ENCODE measurements around the gene VAX1.
"Not testable (repeated sequence)": the region's sequence is repeated elsewhere in the genome, so short reads cannot be mapped to it uniquely, and the experiment has no call there.

VAX1 gene, protein sequence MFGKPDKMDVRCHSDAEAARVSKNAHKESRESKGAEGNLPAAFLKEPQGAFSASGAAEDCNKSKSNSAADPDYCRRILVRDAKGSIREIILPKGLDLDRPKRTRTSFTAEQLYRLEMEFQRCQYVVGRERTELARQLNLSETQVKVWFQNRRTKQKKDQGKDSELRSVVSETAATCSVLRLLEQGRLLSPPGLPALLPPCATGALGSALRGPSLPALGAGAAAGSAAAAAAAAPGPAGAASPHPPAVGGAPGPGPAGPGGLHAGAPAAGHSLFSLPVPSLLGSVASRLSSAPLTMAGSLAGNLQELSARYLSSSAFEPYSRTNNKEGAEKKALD

DNA sequence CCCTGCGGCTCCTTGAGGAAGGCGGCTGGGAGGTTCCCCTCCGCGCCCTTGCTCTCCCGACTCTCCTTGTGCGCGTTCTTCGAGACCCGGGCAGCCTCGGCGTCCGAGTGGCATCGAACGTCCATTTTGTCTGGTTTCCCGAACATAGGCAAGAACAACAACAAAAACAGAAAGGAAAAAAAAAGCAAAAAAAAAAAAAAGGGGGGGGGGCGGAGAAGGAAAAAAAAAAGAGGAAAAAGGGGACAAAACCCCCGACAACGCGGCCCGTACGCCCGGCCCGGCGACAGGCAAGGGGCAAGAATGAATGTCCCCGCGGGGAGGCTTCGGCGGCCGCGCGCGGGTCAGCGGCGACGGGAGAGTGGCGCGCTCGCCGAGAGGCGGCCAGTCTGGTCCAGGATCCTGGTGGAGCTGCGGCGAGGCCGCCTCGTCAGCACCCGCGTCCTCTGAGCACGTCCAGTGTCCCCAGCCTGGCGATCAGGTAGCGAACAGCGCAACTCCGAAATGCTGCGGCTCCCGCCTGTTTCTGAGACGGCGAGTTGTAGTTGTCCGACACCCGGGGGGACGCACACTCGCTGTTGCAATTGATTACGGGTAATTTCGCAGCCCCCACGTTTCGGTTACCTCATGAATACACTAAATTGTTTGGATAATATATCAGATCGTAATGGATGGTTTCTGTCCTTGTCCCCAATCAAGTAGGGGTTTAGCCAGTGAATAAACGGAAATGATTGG lies at the start of gene VAX1:
Gene VAX1, minus strand, starts transcription at position 360 of the 732 bp plus-strand sequence. Its CDS starts 214 bp downstream, at position 146.
- DNase-seq = no peak

DNA sequence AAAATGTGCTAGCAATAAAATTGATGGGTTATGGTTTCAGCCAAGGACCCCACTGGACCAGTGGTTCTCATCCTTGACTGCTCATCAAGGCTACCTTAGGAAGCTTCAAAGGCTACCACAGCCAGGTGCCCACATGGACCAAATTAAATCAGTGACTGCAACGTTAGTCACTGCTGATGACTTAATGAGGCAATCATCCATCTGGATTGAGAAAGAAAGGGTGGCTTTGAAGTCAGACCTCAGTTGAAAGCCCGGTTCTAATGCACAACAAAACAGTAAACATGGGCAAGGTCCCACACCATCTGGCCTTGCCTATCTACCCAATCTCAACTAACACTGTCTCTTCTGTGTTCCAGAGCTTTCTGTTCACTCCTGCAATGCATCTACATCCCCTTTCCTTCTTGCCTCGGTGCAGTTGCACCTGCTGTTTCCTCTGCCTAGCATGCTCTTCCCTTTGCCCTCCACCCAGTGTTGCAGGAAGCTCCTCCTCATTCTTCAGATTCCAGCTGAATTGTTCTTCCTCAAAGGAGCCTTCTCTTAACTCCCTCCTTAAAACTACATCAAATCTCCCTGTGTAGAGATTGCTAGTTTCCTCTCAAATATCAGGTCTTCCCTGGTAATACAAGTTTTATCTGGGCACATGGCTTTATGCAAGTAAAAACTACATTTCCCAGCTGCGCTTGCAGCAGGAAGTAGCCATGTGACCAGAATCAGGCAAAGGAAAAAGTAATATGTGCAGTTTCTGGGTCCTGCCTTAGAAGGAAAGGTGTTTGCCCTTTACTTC lies 49.0 kb upstream of the VAX1 start:
- DNase-seq = no peak

DNA sequence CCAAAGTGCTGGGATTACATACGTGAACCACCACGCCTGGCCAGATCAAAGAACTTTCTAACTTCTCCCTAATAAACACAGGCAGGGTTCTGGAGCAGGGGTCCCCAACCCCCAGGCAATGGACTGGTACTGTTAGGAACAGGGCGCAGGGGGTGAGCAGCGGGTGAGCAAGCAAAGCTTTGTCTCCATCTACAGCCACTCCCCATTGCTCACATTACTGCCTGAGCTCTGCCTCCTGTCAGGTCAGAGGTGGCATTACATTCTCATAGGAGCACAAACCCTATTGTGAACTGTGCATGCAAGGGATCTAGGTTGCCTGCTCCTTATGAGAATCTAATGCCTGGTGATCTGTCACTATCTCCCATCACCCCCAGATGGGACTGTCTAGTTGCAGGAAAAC lies 47.7 kb upstream of the VAX1 start:
- DNase-seq = not testable (repeated sequence)

DNA sequence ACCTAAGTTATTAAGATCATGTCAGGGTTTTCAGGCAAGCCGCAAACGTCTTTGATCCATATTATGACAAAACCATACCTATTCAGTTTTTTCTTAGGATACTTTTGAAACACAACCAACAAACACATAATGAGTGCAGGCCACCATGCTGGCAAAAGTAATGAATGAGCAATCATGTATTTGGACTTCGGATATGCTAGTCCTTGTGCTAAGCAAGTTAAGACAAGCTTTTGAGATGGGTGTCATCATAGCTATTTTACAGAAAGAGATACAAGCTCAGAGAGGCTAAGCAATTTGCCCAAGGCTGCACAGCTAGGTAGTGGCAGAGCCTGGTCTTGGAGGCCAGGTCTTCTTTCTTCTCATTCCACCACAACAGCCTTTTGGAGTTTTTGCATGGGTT lies 46.8 kb upstream of the VAX1 start:
- no peak for DNase-seq

DNA sequence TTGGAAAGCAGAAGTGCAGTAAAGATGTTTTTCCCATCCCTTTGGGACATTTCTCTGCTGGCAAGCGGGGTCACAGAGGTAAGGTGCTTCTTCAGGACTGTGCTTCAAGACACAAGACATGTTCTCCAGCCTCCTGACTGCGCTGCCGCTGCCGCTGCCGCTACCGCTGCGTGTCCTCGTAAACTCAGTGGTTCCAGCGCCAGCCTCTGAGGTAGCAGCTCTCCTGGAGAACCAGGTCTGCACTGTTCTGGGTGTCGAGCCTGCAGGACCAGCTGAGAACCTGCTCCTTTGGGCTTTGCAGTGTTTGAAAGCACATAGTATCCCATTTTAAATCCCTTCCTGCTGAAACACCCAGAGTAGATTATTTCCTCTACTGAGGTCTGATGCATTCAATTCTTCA lies 46.2 kb upstream of the VAX1 start:
- no peak for DNase-seq

DNA sequence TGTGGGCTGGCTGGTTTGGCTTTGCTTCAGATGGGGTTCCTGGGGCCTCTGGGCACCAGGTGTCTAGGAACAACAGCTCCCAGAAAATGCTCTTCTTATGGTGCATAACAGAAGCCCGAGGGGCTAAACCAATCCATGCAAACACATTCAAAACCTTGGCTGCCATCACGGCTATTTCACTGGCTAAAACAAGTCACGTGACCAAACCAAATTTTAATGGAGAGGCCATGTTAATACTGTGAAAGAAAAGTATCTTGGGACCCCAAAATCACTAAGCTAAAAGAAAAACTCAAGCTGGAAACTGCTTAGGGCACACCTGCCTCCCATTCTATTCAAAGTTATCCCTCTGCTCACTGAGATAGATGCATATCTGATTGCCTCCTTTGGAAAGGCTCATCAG lies 40.1 kb upstream of the VAX1 start:
- no peak for DNase-seq

DNA sequence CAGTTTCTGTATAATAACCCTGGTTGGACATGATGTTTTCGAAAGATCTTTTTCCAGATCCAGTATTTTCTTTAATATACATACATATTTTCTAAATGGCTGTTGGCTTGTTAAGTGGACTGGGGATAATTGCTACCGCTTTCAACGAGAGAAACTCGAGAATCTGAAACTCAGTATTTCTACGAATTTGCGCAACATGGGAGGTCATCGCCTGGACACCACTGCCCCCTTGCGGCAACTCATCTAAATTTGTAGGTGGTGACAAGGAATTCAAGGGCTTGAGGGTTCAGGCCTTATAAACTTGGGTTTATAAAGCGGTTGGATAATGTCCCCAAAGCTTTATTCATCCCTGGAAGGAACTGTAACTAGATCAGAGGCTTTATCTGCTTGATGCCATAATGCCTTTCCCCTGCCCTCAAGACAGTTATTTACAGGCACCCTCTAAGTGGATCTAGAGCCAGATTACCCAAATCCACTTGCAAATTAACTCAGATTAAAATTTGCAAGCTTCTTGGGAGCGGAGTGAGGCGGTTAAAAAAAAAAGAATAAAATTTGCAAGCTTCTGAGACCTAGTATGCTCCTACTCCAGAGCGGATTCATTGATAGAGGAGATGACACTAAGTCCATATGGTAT lies 37.9 kb upstream of the VAX1 start:
- peak; percentile 72 for DNase-seq

DNA sequence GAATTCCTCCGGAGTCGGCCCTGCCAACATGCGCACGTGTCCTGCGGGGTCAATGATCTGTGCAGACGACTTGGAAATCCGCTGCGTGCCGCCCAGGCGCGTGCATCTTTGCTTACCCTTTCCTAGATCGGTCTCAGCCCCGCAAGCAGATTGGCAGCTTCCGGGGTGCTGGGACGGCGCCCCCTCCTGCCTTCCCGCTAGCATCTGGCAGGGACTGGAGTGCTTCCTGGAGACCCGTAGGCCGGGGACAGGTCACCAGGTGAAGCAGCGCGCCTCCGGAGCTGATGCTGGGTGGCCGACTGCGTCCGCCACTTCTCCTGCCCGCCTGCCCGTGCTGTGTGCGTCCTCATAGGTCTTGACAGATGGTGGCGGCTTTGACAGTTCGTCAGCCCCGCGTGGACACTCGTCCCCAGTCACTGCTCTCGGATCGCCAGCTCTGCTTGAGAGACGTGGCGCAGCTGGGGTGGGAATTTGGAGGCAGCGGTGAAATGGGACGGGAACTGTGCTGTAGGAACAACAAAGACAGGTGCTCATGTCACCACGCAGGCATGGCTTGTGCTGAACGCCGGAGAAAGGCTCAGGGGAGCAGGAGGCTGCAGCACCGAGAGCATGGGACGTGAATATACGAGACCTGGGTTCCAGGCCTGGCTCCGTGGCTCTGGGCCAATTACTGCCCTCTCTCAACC lies 37.3 kb upstream of the VAX1 start:
- no peak for DNase-seq

DNA sequence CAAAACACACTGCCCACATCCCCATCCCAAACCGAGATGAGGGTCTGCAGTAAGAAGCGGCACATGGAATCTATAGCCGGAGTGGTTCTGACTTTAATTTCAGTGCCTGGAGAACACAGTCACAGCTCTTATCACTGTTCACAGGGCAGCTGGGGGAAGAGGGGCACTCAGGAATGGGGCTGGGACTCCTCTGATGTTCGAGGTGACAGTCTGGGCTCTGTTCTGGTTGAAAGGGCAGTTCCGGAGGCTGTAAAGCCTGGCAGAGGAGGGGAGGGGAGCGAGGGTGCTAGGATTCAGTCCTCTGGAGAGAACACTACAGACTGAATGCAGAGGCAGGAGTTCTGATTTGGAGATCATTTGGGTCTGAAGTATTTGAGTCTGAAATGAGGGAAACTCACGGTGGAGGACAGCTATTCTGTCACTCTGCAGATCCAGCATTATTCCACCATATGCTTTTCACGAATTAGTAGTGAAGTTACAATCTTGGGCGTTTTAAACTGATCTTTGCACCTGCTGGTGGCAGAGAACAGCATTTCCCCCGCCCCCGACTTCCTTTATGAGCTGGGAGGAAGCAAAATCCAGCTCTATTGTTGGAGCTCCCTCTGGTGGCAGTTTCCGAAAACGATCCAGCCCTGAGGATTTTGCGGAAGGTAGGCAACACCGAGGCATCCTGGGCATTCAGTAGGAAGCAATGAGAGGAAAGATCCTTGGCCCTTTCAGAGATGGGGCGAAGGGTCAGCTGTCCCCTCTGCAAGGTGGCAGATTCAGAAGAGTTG lies 36.6 kb upstream of the VAX1 start:
- DNase-seq = peak; percentile 83

DNA sequence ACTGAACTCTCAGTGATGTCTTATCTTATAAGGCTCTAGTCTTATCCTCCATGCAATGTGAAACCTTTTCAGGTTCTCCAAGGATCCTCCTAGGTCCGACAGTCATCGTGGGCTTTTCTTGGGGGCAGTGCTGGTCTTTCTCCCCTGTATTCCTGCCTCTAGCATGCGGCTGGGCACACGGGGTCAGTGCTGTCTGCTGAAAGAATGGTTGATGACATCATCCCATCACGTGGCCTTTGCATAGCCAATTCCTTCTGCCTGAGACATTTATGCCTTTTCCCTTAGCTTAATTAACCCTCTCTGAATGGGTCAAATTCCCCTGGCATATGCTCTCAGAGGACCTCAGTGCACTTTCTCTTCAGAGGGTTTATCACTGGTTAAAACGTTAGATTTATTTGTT lies 32.2 kb upstream of the VAX1 start:
- no peak for DNase-seq

DNA sequence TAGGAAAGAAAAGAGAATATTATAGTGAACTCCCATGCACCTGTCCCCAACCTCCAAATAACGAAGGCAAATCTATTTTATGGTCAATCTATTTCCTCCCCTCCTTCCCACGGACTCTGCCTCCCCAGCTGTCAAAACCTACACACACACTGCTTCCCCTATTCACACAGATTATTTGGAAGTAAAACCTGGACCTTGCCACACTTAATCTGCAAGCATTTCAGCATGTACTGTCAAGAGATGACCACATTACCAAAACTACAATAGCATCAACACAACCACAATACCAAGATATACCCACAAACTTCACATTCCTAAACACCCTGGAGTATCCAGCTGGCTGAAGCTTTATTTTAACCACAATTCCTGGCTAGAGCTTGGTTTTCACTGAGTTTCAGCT lies 31.4 kb upstream of the VAX1 start:
- DNase-seq = no peak

DNA sequence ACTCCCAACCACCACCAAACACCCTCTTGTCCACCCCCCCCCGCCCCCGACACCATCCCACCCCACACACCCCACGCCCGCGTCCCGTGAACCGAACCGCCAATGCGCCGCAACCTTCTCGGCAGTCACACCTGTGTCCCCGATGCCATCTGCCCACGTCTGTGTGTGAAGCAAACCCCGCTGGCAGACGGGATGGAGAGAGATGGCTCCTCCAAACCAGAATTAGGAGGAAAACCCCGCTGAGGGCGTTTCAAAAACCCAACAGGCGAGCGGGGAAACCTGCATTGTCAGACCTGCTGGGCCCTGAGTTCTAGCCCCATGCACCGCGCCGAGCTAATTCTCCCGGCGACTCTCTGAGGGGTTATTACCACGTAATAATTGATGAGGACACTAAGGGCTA lies 30.7 kb upstream of the VAX1 start:
- DNase-seq = no peak

DNA sequence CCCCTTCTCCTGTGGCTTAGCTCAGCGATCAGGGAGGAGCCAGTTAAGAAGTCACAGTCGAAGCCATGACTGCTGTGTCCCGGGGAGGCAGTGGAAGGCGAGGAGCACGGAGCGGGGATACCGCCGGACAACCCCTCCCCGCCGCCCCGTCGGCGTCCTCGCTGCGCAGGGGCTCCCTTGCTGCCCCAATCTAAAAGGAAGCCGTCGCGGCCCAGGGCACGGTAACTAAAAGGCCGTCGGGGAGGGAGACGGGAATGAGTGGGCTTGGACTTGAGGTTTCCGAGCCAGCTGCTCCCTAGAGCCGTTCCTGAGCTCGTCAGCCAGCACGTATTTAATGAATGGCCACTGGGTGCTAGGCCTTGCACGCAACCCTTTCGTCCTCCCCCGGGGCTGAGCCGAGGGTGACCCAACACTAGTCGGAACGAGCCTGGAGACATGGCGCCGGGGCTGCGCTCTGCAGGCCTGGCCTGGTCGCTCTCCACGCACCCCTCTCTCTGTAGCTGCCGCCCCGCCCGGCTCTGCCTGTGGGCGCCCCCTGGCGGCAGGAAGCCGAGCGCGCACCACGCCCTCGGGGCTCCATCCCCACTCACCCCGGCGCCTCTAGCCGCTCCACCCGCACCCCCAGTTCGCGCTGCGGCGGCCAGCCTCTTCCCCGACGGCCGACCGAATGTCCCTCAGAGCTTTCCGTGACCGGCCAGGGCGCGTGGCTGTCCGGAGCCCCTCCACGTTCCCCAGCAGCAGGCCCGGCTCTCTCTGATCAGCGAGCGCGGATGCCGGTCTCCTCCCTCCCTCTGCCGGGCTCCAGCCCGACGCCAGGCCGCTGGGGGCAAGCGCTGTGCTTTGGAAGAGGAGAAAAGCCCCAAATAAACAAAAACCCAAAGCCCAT lies 30.0 kb upstream of the VAX1 start:
- DNase-seq = peak; percentile 68

DNA sequence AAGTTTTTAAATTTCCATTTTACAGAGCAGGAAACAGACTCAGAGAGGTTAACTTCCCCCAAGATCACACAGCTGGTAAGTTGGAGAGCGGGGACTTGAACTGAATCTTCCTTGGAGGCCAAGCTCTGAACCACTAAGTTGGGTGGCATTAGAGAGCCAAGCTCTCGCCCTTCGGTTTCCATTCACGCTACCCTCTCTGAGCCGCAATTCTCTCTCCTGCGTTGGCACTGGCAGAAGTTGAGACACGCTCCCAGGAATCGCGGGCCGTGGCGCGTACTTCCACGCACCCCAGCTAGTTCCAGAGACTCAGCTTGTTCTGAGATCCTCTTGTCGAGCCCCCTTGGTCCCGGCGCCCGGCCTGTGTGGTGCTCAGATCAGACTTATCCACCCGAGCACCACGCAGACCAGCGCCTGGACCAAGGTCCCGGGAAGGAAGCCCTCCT lies 29.3 kb upstream of the VAX1 start:
- no peak for DNase-seq

DNA sequence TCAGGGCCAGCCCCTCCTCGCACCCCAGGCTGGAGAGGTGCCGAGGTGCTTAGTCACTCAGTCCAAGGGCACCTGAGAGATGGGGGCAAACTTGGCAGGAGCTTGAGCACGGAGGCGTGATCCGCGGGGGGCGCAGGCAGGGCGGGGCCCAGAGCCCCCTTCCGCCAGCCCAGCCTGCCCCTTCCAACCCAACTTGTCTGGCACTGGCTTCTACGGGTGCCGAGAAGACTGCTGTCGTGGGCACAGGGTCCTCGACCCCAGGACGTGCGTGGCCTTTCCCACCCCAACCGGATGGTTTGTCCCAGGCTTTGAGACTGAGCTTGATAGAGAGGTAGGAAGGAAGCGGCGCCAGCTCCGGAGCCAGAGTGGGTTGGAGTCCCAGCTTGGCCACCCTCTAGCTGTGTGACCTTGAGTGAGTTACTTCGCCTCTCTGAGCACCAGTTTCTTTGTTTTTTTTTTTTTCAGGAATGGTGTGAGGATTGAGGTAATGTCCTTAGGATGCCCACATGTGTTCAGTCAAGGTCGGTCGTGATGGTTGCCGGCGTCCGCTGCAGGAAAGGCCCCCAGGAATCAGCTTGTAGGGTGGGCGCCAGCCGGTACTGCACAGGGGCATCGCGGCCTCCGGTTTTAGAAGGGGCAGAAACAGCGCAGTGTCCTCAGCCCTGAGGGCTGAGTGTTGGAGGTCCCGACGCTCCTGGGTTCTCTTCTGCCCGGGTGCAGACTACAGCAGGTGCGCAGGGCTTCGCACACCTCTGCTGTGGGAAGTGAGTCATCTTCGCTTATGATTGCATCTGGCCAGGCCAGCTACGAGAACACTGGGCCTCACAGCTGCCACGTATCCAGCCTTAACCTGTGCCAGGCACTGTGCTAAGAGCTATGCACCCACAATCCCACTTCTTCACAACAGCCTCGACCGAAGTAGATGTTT lies 28.6 kb upstream of the VAX1 start:
- no peak for DNase-seq

DNA sequence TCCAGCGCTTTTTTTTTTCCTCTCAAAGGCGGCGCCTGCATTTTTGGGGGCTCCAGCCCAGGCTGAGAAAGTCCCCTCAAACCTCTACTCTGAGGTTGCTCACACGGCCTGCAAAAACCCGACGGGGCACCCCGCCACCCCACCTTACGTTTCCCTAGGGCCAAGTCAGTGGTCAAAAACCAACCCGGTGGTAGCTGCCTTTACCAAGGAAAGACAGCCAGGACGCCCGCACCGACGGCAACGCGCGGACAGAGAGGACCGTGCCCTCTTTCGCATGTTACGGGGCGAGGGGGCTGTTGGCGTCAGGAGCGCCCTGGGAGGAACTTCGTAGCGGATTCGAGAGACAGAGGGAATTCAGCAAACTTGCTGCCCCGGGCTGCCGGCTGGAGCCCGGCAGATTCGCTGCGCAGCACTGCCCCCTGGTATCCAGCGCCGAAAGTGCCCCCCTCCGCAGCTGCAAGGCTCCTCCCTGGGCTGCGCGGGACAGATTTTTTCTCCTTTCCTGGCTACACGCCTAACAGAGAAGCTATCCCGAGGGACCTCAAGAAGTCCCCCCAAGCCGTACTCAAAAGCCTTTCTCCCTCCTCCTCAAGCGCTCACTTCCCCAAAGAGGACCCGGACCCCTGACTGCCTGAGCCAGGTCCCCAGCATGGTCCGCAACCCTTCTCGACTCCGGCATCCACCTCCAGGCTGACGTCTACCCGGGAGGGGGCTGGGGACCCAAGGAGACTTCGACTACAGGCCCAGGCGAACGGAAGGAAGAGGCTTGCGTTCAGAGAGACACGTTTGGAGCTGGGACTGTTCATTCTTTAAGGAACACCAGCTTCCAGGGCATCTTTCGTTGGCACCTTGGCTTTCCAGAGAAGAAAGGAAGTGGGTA lies 27.7 kb upstream of the VAX1 start:
- peak; percentile 33 for DNase-seq

DNA sequence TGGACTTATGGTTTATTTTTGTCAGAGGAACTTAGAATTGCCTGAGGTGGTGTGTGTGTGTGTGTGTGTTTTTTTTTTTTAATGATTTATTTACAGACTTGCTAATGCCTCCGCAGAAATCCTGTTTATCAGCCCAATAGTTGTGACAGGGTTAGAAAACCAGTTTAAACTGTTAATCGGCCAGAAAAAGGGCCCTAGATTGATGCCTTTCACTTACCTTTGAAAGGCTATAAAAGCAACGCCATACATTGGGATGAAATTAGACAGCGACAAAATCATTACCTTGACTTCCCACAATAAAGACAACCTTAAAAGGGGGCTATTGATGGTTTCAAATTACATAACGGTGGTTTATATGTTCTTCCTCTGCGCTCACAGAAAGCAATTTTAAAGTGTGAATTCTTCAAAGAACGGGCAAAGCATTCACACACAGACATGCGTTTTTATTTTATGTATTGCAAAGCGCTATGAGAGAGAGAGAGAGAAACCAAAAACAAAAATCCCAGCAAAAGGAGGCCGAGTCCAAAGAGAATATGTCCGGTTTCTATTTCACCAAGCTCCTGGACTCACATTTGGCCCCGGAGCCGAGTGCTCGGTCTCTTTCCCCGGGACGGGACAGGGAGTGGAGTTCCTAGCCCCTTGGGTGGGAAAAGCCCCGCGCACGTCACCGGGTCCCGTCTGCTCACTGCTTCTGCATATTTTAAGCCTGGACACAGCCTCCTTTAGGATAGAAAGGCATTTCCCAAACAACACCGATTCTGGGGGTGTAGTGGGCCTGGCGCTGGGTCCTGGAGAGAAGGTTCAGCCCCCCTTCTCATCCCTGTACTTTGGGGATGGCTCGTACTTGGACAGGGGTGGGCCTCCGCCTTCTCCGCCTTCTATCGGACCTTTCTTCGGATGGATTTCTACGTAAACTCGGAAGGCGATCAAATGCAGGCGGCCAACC lies 26.8 kb upstream of the VAX1 start:
- no peak for DNase-seq

Measured in stimulated activated CD4-positive, alpha-beta T cell treated with anti-CD3 and anti-CD28 coated beads, Interleukin-1b, Interleukin-23, amount 100 ng/mL, for 48 hours (primary cell).